CD4-positive, alpha-beta T cell treated with Interleukin-12 subunit alpha and Interleukin-12 subunit beta, for 1 hour (primary cell): ENCODE measurements around the gene MORC3.
"Not testable (repeated sequence)": the region's sequence is repeated elsewhere in the genome, so short reads cannot be mapped to it uniquely, and the experiment has no call there.

Experiments used
- DNase-seq: peaks from one replicate; pipeline ENCODE4 v3.0.0-alpha.2; 2020

MORC3 gene

GRCh38 chr21:36386031-36386642, 66.1 kb downstream of the MORC3 start:
- DNase-seq = no peak

DNA sequence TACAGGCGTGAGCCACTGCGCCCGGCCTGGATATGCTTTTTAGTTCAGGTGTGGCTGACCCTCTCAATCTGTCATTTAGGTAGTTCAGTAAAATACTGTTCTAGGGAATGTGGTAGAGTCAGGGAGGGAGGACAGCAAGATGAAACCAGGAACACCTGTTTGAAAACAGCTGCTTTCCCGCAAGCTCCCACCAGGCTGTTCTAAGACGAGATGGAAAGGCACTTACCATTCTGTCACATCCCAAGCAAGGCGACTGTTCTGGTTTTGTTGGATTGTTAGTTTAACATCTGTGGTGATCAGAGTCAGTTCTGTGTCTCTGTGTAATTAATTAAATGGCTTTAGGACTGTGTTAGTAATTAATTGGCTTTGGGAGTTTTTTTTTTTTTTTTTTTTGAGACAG, 68.1 kb downstream of the MORC3 start:
- no peak for DNase-seq

- no peak for DNase-seq
These were observed 68.8 kb downstream of the MORC3 start for GRCh38 chr21:36388835-36389234.

DNA sequence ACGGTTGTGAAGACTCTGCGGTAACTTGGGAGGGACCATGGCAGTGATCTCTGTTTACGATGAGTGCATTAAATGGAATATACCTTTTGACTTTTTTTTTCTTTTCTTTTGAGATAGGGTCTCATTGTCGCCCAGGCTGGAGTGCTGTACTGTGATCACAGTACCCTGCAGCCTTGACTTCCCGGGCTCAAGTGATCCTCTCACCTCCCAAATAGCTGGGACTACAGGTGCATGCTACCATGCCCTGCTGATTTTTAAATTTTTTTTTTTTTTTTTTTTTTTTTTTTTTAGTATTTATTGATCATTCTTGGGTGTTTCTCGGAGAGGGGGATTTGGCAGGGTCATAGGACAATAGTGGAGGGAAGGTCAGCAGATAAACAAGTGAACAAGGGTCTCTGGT, 71.7 kb downstream of the MORC3 start:
- DNase-seq = not testable (repeated sequence)

DNA sequence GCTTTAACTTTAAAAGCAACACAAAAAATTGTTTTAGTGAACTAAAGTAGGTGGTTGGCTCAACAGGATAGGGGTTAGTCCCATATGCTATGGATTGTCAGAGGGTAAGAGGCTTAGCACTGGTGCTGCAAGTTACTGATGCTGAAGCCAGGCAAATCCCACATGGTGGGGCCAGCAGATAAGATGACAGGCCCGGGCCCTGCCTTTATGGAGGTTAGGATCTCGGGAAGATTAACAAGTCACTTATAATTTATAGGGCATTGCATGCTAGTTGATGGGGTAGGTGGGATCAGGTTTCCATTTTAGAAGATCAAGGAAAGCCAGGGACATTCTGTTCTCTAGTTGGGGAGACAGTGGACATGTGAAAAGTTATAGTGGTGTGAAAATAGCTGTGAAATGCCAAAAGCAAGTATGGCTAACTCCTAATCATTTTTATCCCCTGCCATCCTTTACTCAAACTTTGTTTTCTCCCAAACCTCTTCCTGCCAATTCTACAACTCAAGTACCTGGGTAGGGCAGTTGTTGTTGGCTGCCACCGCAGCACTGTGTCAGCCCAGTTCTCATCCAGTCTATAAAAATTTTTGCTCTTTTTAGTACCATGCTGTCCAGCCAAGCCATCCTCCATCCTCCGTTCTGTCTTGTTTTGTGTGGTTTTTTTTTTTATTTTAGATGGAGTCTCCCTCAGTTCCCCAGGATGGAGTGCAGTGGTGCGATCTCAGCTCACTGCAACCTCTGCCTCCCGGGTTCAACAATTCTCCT, 75.5 kb downstream of the MORC3 start:
- no peak for DNase-seq

- no peak for DNase-seq
These were observed 76.3 kb downstream of the MORC3 start for GRCh38 chr21:36396325-36396724.

DNA sequence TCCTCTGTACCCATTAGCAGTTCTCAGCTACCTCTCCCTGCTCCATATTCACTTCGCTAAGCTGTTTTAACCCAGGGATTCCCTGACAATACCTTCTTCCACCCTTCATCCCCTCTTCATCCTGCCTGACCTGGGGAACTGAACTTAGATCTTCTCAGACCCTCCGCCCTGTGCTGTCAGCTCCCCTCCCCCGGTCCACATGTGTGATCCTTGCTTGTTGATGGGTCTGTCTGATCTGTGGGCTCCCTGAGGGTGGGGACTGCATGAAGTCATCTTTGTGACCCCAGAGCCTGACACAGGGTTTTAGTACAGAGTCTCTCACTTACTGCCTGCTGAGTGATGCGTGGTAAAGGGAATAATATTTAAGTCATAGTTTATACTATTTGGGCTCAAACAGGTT, 77.0 kb downstream of the MORC3 start:
- DNase-seq = no peak

GRCh38 chr21:36397606-36398005, 77.6 kb downstream of the MORC3 start:
- no peak for DNase-seq

DNA sequence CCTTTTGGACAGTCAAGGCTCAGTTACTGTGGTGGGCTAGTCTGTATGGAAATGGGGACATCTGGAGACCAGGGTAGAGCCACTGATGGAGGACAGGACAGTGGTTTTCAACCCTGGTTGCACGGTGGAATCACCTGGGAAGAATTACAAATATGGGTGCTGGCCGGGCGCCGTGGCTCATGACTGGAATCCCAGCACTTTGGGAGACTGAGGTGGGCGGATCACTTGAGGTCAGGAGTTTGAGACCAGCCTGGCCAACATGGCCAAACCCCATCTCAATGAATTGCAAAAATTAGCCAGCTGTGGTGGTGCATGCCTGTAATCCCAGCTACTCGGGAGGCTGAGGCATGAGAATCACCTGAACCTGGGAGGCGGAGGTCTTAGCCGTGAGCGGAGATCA, 79.7 kb downstream of the MORC3 start:
- not testable (repeated sequence) for DNase-seq

DNA sequence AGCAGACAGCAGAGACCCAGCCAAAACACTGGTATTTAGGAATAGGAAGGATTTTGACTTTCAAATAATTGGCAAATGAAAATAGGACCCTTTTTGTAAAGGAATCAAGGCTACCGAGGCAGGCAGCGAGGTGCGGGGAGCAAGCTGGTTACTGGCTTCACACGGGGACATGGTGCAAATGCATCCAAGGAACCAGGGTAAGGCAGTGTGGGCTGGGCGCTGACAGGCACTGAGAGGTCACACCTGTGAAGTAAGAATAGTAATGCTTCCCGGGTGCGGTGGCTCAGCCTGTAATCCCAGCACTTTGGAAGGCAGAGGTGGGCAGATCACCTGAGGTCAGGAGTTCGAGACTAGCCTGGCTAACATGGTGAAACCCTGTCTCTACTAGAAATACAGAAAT, 80.7 kb downstream of the MORC3 start:
- DNase-seq = no peak

- no peak for DNase-seq
These were observed 82.3 kb downstream of the MORC3 start for GRCh38 chr21:36402339-36402738.

DNA sequence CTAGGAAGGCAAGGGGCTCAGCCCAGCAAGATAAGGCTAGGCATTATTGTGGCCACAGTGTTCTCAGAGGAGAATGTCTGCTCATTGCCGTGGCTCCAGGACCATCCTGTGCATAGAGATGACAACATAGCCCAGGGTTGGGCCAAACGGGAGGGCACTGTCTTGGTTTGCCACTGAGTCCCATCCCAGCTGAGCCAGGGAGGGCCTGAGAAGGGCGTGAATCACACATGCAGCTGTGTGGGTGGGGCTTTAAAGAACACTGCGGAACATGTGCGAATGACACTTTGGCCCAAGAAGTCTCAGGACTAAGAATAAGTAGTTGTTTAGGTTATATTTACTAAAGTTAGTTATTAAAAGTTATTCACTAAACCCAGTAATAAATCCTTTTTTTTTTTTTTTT, 83.7 kb downstream of the MORC3 start:
- DNase-seq = no peak

DNA sequence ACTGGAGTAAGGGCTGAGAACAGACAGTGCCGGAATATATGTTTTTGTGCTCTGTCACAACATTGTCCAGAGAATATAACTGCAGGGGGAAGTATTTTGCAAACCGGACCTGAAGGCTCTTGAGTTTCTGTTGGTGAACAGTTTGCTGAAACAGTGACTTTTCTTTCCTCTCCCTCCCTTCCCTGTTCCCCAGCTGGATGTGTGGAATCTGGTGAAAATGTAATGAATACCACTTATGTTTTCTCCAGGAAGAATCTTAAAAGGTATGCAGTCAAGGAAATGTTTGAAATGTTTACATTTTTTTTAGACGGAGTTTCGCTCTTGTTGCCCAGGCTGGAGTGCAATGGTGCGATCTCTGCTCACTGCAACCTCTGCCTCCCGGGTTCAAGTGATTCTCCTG, 88.6 kb downstream of the MORC3 start:
- no peak for DNase-seq

GRCh38 chr21:36411301-36411700, 91.3 kb downstream of the MORC3 start:
- DNase-seq = no peak

DNA sequence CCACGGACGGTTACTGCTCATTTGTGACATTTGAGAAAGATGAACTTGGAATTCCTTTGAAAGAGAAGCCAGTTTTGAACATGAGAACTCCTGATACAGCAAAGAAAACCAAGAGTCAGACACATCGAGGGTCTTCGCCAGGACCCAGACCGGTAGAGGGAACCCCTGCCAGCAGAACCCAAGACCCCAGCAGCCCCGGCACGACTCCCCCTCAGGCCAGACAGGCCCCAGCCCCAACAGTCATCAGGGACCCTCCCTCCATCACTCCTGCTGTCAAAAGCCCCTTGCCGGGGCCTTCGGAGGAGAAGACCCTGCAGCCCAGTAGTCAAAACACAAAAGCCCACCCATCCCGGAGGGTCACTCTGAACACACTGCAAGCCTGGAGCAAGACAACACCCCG, 92.9 kb downstream of the MORC3 start:
- no peak for DNase-seq

GRCh38 chr21:36415375-36415774, 95.4 kb downstream of the MORC3 start:
- DNase-seq = no peak

GRCh38 chr21:36419241-36419640, 99.2 kb downstream of the MORC3 start:
- no peak for DNase-seq

- DNase-seq = peak; percentile 30
These were observed 100.0 kb downstream of the MORC3 start for GRCh38 chr21:36419996-36420395.

GRCh38 chr21:36420571-36421339, 100.8 kb downstream of the MORC3 start:
- DNase-seq = no peak

- DNase-seq = no peak
These were observed 102.5 kb downstream of the MORC3 start for GRCh38 chr21:36422279-36423098.

- no peak for DNase-seq
These were observed 103.9 kb downstream of the MORC3 start for GRCh38 chr21:36423771-36424433.

DNA sequence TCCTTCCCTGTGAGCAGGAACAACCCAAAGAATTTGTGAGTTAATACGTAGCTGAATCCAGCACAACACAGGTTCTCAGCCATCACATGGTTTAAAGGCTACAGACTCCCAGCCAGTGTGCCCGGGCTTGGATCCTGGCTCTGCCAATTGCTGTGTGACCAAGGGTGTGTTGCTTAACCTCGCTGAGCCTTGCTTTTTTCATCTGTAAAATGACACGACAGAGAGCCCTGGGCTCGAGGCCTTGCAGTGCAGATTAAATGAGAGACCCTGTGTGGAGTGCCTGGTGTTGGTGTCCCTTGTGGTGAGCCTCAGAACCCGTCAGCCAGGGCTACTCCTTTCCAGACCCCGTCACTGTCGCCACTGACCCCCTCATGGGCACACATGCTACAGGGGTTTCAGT, 104.6 kb downstream of the MORC3 start:
- DNase-seq = no peak

- no peak for DNase-seq
These were observed 105.3 kb downstream of the MORC3 start for GRCh38 chr21:36425286-36425685.
